IgD-negative memory B cell (primary cell): ENCODE data around the gene CFAP300. TPM values are rescaled to one million over a fixed set of nuclear protein-coding genes. Genes with fewer than 3 reads are reported as not detected.

ENCODE experiments used
- H3K27ac Mint-ChIP-seq, 3 donors: one replicate each; pipeline ENCODE4 v1.8.0; 2020 to 2022; ENCODE audit warnings: mild to moderate bottlenecking in 3 of 3, mixed read lengths in 3 of 3, moderate library complexity in 1 of 3
- H3K27me3 Mint-ChIP-seq: one replicate; pipeline ENCODE4 v1.8.0; 2021; ENCODE audit warnings: mixed read lengths
- H3K36me3 Mint-ChIP-seq: one replicate; pipeline ENCODE4 v1.8.0; 2020; ENCODE audit warnings: mild to moderate bottlenecking, mixed read lengths
- H3K4me1 Mint-ChIP-seq, 3 donors: one replicate each; pipeline ENCODE4 v1.8.0; 2020 to 2022; ENCODE audit warnings: mixed read lengths in 3 of 3, mild to moderate bottlenecking in 1 of 3
- H3K4me3 Mint-ChIP-seq, 4 donors: one replicate each; pipeline ENCODE4 v1.8.0; 2020 to 2022; ENCODE audit warnings: mild to moderate bottlenecking in 4 of 4, mixed read lengths in 4 of 4, moderate library complexity in 3 of 4
- H3K9me3 Mint-ChIP-seq, 3 donors: one replicate each; pipeline ENCODE4 v1.8.0; 2020 to 2021; ENCODE audit warnings: mixed read lengths in 3 of 3, mild to moderate bottlenecking in 1 of 3
- polyA plus RNA-seq: library from polyadenylated mRNA; unstranded; fragments of 300-500 nt; fragmentation: Illumina TruSeq; gene quantifications from one replicate; pipeline ENCODE4 v1.2.3, GENCODE V29; 2021

Gene CFAP300
- polyA plus RNA-seq, 1 donor from 2014 or later, result not detected

DNA sequence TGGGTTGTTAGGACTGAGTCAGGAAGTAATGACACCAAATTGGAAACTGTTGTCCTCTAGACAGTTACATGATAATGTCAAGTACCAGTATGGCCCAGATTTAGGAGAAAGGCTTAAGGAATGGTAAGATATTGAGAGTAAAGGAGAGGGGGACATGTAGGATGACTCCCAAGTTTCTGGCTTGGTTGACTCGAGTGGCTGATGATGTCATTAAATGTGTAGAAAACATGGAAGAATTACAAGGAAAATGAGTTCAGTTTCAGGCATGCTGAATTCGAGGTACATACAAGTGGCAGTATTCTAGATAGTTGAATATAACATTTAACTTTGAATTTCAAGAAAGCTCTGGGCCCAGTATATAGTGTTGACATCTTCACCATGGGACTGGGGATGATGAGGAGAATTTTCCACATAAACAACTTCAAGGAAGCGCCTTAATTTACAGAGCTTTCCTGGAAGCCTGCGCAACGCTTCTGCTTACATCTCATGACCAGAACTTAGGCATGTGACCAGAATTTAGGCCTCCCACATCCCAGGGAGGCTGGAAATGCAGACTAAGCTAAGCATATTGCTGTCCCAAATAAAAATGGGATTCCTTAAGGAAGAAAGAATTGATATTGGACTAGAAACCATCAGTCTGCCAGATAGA lies 3.8 kb downstream of the CFAP300 start:
- Mint-ChIP-seq H3K27me3 (peaks cover 26% of the 10 kb centered on the region), H3K27ac (no peak overlapping the region), H3K4me1 (peaks cover 0 to 7% (median 3%) of the 10 kb centered on the region in 3 donors), H3K36me3 (no peaks in the 10 kb centered on the region), H3K4me3 (no peak overlapping the region), H3K9me3 (peaks cover 2 to 8% (median 4%) of the 10 kb centered on the region in 3 donors)

DNA sequence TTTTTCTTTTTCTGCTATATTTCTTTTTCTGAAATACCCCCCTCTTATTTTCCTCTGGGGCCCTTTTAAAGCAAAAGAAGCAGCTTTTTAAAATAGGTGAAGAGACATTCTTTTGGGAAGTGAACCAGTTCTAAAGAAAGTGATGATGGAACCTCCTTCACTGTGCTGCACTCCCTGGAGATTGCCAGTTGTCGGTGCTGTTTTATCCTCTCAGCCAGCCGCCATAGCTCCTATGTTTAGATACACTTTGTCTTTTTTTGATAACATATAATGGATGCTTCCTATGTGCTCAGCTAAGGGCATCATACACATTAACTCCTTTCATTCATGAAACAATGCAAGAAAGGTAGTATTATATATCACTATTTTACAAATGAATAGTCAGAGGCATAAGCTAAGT lies 14.0 kb downstream of the CFAP300 start:
- H3K36me3 Mint-ChIP-seq, result no peaks in the 10 kb centered on the region
- no peak overlapping the region for H3K27ac Mint-ChIP-seq
- H3K4me3 Mint-ChIP-seq, result no peak overlapping the region
- no peaks in the 10 kb centered on the region for H3K4me1 Mint-ChIP-seq
- peaks cover 7% of the 10 kb centered on the region for H3K27me3 Mint-ChIP-seq
- H3K9me3 Mint-ChIP-seq, result no peaks in the 10 kb centered on the region

DNA sequence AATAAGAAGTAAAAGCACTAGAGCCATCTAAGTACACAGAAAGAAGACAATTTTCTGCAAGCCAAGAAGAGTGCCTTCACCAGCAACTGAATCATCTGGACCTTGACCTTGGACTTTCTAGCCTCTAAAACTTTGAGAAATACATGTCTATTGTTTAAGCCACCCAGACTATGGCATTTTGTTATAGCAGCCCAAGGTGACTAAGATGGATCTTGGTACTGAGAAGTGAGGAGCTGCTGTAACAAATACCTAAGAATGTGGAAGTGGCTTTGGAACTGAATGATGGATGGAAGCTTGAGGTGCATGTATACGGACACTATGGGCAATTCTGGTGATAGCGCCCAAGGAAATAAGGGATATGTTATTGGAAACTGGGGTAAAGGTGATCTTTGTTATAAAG lies 14.9 kb downstream of the CFAP300 start:
- no peaks in the 10 kb centered on the region for H3K36me3 Mint-ChIP-seq
- no peaks in the 10 kb centered on the region for H3K9me3 Mint-ChIP-seq
- H3K27me3 Mint-ChIP-seq, result peaks cover 7% of the 10 kb centered on the region
- no peak overlapping the region for H3K4me3 Mint-ChIP-seq
- no peaks in the 10 kb centered on the region for H3K4me1 Mint-ChIP-seq
- no peak overlapping the region for H3K27ac Mint-ChIP-seq

- H3K36me3 Mint-ChIP-seq, result no peaks in the 10 kb centered on the region
- peaks cover 7% of the 10 kb centered on the region for H3K27me3 Mint-ChIP-seq
- no peak overlapping the region for H3K27ac Mint-ChIP-seq
- no peak overlapping the region for H3K4me3 Mint-ChIP-seq
- H3K9me3 Mint-ChIP-seq, result peaks cover 0 to 1% (median 0%) of the 10 kb centered on the region in 3 donors
- H3K4me1 Mint-ChIP-seq, result no peaks in the 10 kb centered on the region
These were observed 17.1 kb downstream of the CFAP300 start for GRCh38 chr11:102064316-102064715.

- H3K9me3 Mint-ChIP-seq, result peaks cover 6 to 20% (median 13%) of the 10 kb centered on the region in 3 donors
- no peaks in the 10 kb centered on the region for H3K4me1 Mint-ChIP-seq
- H3K27ac Mint-ChIP-seq, result no peak overlapping the region
- no peak overlapping the region for H3K4me3 Mint-ChIP-seq
- no peaks in the 10 kb centered on the region for H3K27me3 Mint-ChIP-seq
- no peaks in the 10 kb centered on the region for H3K36me3 Mint-ChIP-seq
These were observed 23.5 kb downstream of the CFAP300 start for GRCh38 chr11:102070766-102071165.

- H3K27ac Mint-ChIP-seq, result no peak overlapping the region
- H3K27me3 Mint-ChIP-seq, result no peaks in the 10 kb centered on the region
- H3K36me3 Mint-ChIP-seq, result peaks cover 2% of the 10 kb centered on the region
- no peaks in the 10 kb centered on the region for H3K4me1 Mint-ChIP-seq
- H3K4me3 Mint-ChIP-seq, result no peak overlapping the region
- peaks cover 6 to 20% (median 13%) of the 10 kb centered on the region in 3 donors for H3K9me3 Mint-ChIP-seq
These were observed 24.5 kb downstream of the CFAP300 start for GRCh38 chr11:102071497-102072472.

DNA sequence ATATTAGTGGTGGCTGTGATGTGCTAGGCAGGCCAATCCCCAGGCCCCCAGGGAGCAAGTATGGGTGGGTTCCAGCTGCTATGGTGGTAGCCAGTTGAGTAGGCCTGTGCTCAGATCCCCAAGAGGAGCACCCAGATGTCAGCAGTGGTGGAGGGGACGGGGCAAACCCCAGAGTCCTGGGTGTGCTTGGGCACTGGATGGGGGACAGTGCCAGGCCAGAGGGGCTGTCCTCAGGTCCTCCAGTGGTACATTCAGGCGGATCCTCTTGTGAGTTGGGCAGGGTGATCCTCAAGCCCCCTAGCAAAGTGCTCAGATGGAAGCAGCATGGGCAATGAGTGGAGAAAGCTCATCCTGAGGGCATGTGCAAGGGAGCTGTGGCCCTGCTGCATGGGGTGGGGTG lies 26.0 kb downstream of the CFAP300 start:
- Mint-ChIP-seq H3K4me1 (no peaks in the 10 kb centered on the region), H3K27me3 (no peaks in the 10 kb centered on the region), H3K4me3 (no peak overlapping the region), H3K27ac (no peak overlapping the region), H3K36me3 (peaks cover 2% of the 10 kb centered on the region), H3K9me3 (peaks cover 6 to 20% (median 13%) of the 10 kb centered on the region in 3 donors)

- H3K4me1 Mint-ChIP-seq, result no peaks in the 10 kb centered on the region
- no peak overlapping the region for H3K27ac Mint-ChIP-seq
- no peaks in the 10 kb centered on the region for H3K9me3 Mint-ChIP-seq
- H3K36me3 Mint-ChIP-seq, result peaks cover 2% of the 10 kb centered on the region
- H3K27me3 Mint-ChIP-seq, result no peaks in the 10 kb centered on the region
- H3K4me3 Mint-ChIP-seq, result no peak overlapping the region
These were observed 32.4 kb downstream of the CFAP300 start for GRCh38 chr11:102079625-102080024.

DNA sequence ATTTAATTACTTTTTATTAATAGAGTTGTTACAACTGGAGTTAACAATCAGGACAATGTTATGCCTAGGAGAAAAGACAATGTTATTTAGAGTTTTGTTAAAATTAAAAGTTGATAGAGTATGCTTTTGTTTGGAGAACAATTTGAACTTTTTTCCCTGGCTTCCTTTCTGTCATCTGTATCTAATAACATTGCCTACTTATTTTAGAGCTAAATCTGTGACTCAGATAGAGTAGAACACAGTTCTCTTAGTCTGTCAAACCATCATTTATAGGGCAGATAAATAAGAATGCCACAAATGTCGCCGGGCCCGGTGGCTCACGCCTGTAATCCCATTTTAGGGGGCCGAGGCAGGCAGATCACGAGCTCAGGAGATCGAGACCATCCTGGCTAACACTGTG lies 34.1 kb downstream of the CFAP300 start:
- Mint-ChIP-seq H3K9me3 (no peaks in the 10 kb centered on the region), H3K27me3 (no peaks in the 10 kb centered on the region), H3K4me1 (no peaks in the 10 kb centered on the region), H3K27ac (no peak overlapping the region), H3K4me3 (no peak overlapping the region), H3K36me3 (no peaks in the 10 kb centered on the region)

- H3K9me3 Mint-ChIP-seq, result peaks cover 0 to 3% (median 0%) of the 10 kb centered on the region in 3 donors
- peaks cover 2% of the 10 kb centered on the region for H3K27me3 Mint-ChIP-seq
- H3K4me1 Mint-ChIP-seq, result peaks cover 0 to 2% (median 0%) of the 10 kb centered on the region in 3 donors
- H3K4me3 Mint-ChIP-seq, result no peak overlapping the region
- H3K36me3 Mint-ChIP-seq, result no peaks in the 10 kb centered on the region
- H3K27ac Mint-ChIP-seq, result no peak overlapping the region
These were observed 38.8 kb downstream of the CFAP300 start for GRCh38 chr11:102085864-102086551.

- H3K9me3 Mint-ChIP-seq, result no peaks in the 10 kb centered on the region
- no peak overlapping the region for H3K27ac Mint-ChIP-seq
- H3K27me3 Mint-ChIP-seq, result peaks cover 8% of the 10 kb centered on the region
- H3K4me1 Mint-ChIP-seq, result no peaks in the 10 kb centered on the region
- H3K36me3 Mint-ChIP-seq, result no peaks in the 10 kb centered on the region
- H3K4me3 Mint-ChIP-seq, result no peak overlapping the region
These were observed 49.9 kb downstream of the CFAP300 start for GRCh38 chr11:102097186-102097585.

- Mint-ChIP-seq H3K27me3 (peaks cover 9% of the 10 kb centered on the region), H3K9me3 (no peaks in the 10 kb centered on the region), H3K4me1 (no peaks in the 10 kb centered on the region), H3K36me3 (peaks cover 3% of the 10 kb centered on the region), H3K4me3 (no peak overlapping the region), H3K27ac (no peak overlapping the region)
These were observed 52.5 kb downstream of the CFAP300 start for GRCh38 chr11:102099755-102100154.

GRCh38 chr11:102108734-102109440 lies 61.6 kb downstream of the CFAP300 start:
- Mint-ChIP-seq H3K36me3 (peaks cover 3% of the 10 kb centered on the region), H3K9me3 (peaks cover 0 to 5% (median 0%) of the 10 kb centered on the region in 3 donors), H3K4me1 (peaks cover 3 to 10% (median 8%) of the 10 kb centered on the region in 3 donors), H3K4me3 (peak overlapping the region in 3 of 4 donors; percentile 67 to 95 (median 93)), H3K27me3 (peaks cover 28% of the 10 kb centered on the region), H3K27ac (no peak overlapping the region)

GRCh38 chr11:102109896-102110760 lies 62.9 kb downstream of the CFAP300 start, which contains the start of gene YAP1:
Gene YAP1 (plus strand): TSS chr11:102110447. CDS start chr11:102110849, 402 bp downstream.
- Mint-ChIP-seq H3K27ac (peak within 1 kb of the TSS; percentile 74 to 93 (median 81)), H3K4me3 (peak within 1 kb of the TSS; percentile 93 to 97 (median 96)), H3K9me3 (peaks cover 0 to 5% (median 0%) of the 10 kb centered on the region in 3 donors), H3K4me1 (peaks cover 3 to 10% (median 8%) of the 10 kb centered on the region in 3 donors), H3K27me3 (peaks cover 28% of the 10 kb centered on the region), H3K36me3 (no peaks in the 10 kb centered on the region)
